ENCODE measurements around the gene MATN1.
"Not testable (repeated sequence)": the region's sequence is repeated elsewhere in the genome, so short reads cannot be mapped to it uniquely, and the experiment has no call there.

MATN1 gene

DNA sequence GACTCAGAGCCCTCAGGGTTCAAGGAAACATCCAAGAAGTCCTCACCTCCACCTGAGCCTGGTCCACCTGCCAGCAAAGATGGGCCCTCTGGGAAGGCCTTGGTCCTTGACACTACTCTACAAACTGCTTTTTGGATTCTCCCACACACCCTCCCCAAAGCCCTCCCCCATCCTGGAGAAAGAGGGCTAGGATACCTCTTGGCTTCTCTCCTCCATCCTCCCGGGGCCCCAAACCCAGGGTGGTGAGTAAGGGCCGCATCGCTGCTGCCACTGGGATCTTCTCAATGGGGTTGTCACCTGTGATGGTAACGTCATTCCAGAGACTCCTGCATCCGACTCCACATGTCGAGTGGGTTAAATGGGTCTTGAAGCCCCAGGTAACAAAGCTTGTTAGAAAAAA, 26.6 kb downstream of the MATN1 start:
- no peak for DNase-seq (ENCODE audit: low read depth)

DNA sequence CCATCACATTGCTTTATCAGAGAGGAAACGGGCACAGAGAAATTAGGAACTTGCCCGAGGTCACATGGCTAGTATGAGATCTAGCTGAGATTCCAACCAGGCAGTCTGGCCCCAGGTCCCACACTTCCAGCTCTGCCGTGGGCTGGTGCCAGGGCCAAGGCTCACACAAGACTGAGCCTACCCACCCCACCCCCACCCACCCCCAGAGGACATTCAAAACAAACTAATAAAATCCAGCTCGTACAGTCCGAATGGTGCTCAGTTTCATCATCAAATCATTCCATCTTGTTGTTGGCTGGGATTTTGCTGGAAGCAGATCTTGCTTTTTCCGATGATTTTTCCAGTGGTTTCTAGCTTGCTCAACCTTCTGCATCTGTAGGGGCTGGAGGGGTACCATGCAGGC, 27.9 kb downstream of the MATN1 start:
- no peak for DNase-seq (ENCODE audit: low read depth)

DNA sequence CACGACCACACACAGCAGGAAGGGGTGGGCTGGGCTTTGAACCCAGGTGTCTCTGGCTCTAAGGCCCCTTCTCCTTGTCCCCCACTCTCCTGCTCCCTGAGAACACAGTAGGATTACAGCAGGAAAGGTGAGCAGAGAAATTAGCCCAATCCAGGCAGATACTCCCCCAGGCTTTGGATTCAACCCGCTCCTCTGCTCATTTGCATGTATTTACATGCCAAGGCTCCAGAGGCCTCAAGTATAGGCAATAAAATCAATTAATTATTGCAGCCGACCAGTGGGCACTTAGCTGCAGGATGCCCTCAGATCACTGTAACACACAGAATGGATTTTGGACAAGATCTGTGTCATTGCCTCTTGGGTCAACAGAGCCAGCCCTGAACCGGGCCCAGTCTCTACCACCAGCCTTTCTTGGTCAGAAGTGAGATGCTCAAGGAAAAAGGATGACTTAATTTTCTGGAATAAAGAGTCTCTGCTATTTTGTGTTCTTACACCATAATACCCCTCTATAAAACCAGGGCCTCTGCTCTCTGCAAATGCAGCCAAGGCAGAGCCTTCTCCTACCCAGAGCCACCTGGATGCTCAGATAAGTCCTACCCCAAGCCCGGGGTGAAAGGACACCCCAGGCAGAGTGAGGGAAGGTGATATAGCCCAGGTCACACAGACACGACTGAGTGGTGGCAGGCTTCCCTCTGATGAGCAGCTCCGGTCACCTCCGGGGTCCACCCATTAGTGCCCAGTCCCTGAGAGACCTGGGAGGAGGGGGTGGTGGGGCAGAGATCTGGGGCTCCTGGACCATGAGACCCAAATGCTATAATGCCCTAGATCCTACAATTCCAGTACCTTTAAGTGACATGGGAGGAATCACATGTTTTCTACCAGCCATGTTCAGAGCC, 28.9 kb downstream of the MATN1 start:
- DNase-seq (ENCODE audit: low read depth) = no peak

DNA sequence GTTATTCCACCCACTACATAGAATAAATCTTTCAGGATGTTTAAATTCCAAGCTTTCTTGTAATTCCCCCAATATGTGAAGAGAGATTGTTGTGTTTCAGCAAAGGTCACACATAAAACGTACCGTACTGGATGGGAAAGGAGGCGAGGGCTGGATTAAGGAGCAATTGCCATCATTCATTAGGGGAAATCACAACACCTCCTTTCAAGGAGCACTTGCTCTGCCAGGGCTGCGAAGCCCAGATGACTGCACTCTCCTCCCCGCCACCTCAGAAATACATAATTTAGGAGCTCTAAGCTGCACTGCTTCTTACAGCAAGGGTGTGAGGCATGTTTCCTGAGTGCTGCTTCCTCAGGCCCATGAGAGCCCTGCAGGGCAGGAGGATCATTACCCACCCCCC, 29.6 kb downstream of the MATN1 start:
- DNase-seq (ENCODE audit: low read depth) = no peak

DNA sequence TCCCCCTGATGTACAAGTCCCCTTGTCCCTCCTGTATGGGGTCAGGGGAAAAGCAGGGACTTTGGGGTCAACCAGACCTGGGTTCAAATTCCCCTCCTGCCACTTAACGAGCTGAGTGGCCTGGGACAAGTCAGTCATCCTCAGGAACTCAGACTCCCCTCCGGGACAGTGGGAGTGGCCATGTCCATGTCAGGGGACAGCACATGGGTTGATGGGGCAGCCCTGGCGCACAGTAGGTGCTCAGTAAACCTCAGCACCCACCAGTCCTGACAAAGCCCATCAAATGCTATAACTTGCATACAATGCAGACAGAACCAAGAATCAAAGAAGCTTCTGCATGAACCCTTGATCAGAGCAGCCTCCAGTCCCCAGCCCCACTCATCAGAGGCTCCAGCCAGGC, 30.0 kb downstream of the MATN1 start:
- DNase-seq (ENCODE audit: low read depth) = no peak

DNA sequence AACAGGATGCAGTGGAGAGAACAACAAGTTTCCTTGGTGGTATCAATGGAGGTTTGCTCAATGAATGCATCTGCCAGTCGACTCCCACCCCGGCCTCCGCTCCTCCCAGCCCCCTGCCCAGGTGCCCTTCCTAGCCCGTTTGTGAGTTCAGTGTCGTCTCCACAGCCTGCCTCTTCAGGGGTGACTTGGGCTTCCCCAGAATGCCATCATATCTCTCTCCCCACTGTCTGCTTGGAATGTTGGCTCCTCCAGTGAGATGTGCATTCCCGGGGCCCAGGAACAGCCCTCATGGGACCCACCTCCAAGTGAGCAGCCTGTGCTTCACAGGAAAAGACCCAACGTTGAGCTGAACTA, 30.5 kb downstream of the MATN1 start:
- no peak for DNase-seq (ENCODE audit: low read depth)

DNA sequence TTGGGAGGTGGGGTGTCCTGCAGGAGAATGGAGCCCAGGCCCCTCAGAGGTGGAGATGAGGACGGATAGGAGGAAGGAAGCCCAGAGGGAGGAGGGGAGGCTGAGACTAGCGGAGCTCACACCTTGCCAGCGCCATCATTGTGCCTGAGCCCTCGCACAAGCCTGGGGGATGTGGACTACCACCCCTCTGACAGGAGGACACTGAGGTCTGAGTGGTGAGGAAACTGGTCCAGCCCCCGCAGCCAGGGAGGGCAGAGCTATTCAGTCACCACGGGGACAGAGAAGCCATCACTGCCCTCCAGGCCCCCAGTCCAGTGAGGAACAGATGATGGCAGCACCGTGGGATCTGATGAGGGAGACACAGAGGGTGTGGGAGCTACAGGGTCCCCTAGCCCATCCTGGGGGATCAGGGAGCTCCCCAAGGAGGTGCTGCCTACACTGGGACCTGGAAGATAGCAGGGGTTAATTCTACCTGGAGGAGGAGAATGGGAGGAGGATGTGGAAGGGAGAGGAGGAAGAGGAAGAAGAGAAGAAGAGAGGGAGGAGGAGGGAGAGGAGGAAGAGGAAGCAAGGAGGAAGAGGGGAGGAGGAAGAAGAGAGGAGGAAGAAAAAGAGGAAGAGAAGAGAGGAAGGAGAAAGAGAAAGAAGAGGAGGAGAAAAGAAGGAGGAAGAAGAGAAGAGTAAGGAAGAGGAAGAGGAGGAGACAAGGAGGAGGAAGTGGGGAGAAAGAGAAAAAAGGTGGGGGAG, 31.0 kb downstream of the MATN1 start:
- DNase-seq (ENCODE audit: low read depth) = no peak

DNA sequence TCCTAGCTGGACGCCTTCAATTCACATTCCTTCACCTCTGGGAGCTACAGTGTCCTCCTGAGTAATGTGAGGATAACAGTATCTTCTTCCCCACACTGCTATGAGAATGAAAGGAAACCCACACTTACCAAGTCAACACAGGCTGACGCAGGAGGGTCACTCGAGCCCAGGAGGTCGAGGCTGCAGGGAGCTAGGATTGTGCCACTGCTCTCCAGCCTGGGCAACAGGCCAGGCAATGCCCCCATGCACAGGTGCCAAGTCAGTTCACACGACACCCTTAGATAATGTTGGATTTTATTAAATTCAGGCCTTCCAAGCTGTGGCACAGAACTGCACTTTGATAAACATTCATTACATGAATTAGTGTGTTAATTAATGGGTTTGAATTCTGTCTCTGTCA, 31.9 kb downstream of the MATN1 start:
- DNase-seq (ENCODE audit: low read depth) = no peak

DNA sequence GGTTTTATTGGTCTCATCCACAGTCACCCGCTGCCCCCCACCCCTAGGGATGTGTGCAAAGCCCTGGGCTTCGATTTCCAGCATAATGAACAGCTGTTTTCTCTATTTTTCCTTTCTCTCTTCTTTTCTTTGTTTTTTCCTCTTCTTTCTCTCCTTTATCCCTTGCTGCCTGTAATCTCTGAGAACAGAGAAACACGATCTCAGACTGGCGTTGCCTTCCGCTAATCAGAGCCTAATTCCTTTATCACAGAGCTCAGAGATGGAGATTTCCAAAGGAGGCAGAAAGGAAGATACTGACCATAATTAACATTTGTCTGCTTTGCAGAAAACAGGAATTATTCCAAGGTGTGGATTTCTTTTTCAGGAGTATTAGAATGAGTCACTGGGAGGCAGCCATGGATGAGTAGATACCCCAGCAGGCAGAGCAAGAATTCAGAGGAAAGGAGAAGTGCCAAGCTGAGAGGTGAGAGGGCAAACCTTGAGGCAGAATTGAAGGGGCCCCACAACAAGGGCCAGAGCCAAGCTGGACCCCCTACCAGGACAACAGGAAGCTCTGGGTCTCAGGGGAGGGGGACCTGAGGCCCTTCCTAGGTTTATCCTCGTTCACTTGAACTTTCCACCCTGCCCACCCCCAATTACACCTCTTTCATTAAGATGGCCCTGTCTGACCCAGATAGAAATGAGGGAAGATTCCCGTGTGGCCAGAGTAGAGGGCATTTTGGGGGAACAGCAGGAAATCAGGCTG, 33.3 kb downstream of the MATN1 start:
- DNase-seq (ENCODE audit: low read depth) = no peak

DNA sequence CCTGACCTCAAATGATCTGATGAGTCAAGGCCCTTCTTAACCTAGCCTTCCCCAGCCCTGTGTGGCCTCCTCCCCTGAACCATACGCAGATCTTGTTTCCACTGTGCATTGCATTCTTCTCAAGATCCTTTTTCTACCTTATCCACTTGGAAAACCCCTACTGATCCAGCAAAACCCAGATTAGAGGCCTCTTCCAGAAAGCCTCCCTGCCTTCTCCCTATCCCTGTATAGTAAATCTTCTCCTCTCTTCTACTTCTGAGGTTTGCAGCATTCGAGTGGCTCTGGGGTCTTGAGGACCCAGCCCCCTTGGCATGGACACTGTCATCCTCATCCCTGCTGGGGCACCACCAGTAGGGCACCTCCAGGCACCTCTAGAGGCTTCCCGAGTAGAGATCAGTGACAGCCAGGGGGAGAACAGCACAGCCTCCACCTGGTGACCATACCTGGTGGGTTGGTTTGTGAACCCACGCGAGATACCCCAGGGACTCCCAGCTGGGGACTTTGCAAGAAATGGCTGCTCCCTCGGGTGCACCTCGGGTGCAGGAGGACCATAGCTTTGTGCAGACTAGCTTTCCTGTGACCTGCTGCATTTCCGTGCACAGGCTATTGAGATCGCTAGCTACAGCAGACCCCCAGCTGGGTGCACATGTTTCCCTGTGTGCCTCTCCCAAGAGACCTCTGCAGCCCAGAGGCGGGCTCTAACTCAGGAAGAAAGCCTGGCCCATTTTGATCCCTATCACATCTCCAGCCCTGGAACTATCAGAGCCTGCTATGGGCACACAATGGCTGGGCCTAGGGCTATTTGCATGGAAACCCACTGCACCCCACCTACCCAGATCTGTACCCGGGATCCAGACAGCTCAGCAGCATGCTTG, 34.2 kb downstream of the MATN1 start:
- no peak for DNase-seq (ENCODE audit: low read depth)

DNA sequence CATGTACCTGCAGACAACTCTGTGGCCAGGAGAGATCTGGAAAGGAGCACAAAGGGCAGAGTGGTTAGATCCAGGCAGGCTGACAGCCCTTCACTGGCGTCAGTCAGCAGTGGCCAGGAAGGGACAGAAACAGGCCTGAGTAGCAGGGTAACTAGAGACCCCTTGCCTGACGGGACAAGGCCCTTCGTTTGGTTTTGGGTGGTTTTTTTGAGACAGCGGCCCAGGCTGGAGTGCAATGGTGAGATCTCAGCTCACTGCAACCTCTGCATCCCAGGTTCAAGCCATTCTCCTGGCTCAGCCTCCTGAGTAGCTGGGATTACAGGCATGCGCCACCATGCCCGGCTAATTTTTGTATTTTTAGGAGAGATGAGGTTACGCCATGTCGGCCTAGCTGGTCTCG, 34.9 kb downstream of the MATN1 start:
- DNase-seq (ENCODE audit: low read depth) = not testable (repeated sequence)

DNA sequence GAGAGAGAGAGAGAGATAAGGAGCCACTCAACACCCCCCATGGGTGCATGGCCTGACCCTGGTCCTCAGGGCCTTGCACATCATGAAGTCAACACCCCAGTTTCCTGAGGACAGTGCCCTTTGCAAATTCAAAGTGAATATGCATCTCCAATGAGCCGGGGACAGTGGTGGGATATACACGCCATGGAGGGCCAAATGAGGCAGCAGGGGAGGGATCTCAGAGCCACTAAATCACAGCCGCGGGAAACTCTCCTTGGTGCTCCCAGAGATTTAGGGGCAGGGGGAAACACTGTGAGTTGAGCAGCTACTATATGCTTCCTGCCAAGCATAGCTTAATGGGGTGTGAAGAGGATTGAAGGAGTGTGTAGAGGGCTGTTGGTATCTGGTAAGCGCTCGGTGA, 35.5 kb downstream of the MATN1 start:
- DNase-seq (ENCODE audit: low read depth) = no peak

DNA sequence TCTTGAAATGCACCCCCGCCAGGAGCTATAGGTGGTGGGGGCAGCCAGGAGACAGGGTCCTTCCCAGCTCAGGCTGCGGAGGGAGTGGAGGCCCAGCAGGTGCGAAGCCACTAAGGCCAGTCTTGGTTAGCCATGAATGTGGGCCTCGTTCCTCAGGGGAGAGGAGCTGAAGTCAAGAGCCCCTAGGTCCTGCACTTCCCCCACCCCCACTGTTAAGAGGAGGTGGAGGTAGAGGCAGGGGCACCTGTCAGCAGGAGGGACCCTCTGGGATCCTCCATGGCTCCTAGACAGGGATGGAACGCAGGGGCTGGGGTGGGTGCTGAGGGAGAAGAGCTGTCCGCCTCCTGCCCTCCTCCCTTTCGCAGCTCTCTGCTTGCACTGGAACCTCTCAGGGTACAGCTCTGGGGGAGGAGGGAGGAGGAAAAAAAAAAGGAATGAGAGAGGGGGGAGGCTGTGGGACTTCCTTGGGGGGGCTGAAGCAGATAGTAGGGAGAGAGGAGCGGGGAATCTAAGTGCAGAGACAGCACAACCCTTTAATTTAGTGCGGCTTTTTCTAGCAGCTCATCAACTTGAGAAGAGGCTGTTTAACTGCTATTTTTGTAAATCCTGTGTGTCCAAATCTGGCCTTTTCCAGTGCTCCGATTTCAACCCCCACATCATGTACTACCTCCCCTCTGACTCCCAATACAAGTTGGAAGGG, 37.0 kb downstream of the MATN1 start:
- DNase-seq (ENCODE audit: low read depth) = no peak

DNA sequence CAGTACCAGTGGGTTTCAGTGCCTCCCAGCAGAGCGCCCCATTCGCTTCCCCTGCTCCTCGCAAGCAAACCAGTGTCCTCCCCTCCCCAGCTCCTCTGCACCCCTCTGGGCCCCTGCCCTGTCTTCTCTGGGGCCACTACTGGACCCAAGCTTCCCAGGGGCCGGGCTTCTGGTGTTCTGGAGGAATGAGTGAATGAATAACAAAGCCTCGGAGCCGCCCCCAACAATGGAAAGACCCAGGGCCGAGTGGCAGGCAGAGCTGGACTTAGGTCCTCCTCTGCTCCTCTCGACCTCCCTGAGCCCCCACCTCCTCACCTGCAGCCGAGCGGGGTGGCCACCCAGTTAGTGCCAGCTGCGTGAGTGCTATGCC, 37.6 kb downstream of the MATN1 start:
- no peak for DNase-seq (ENCODE audit: low read depth)

DNA sequence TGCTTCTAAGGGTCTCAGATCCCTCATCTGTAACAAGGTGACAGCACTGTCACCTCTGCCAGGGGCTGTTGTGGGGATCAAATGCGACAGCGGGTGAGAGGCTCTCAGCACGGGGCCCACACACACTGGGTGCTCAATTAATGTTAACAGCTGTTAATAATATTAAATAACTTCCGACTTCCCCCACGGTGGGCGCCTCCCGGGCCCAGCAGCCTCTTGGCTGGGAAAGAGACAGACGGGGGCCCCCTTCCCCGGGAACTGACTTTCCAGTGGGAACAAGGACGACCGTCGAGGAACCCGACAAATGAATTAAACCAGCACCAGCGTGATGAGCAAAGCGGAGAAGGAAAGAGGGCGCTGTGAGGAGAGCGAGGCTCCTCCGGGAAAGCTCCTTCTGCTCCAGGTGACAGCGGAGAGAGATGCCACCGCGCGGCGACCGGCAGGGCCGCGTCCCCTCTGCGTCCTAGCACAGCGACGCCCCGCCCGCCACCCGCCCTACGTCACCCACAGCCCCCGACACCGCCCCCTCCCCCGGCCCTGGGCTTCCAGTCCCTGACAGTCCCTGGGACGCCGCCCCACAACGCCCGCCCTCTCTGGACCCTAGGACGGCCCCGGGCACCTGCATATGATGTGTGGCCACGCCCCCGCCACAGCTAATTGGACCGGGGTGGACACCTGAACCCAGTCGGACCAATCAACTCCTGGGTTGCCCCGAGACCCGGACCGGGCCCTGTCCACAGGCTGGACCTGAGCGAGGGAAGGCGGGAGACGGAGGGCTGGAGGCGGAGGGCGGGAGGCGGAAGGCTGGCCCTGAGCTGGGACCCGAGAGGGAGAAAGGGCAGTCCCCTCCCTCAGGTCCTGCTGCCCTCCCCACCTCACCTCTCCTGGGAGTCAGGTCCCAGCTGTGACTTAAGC, 38.2 kb downstream of the MATN1 start:
- DNase-seq (ENCODE audit: low read depth) = peak; percentile 6

DNA sequence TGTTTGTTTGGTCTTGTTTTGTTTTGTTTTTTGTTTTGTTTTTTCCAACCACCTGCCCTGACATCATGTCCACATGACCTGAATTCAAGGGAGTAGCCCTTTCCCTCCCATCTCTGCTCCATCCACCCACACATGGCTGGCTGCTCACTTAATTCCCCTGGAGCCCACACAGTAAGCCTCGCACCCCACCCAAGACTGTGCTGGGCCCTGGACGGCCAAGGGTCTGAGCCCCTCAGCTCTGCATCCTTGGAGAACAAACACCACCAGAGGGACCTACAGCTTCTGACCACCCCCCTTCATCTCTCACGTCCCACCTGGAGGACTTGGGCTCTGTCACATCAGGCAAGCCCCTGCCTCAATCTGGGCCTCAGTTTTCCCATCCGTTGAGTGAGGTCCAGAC, 39.1 kb downstream of the MATN1 start:
- no peak for DNase-seq (ENCODE audit: low read depth)

DNA sequence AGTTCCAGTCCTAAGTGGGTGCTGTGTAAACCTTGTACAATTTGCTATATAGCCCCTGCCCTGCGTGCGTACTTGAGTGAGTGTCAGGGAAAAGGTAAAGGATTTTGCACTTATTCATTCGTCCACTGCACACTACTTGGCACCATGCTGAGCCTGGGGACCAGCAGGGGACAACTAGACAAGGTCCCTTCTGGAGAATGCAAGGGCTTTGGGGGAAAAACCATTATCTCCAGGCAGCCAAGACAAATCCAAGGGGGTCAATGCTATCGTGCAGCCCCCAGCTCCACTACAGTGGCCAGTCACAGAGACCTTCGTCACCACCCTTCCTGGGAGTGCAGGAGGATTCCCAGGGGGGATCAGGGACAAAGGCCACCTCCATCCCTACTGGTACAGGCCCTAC, 39.7 kb downstream of the MATN1 start:
- DNase-seq (ENCODE audit: low read depth) = no peak

DNA sequence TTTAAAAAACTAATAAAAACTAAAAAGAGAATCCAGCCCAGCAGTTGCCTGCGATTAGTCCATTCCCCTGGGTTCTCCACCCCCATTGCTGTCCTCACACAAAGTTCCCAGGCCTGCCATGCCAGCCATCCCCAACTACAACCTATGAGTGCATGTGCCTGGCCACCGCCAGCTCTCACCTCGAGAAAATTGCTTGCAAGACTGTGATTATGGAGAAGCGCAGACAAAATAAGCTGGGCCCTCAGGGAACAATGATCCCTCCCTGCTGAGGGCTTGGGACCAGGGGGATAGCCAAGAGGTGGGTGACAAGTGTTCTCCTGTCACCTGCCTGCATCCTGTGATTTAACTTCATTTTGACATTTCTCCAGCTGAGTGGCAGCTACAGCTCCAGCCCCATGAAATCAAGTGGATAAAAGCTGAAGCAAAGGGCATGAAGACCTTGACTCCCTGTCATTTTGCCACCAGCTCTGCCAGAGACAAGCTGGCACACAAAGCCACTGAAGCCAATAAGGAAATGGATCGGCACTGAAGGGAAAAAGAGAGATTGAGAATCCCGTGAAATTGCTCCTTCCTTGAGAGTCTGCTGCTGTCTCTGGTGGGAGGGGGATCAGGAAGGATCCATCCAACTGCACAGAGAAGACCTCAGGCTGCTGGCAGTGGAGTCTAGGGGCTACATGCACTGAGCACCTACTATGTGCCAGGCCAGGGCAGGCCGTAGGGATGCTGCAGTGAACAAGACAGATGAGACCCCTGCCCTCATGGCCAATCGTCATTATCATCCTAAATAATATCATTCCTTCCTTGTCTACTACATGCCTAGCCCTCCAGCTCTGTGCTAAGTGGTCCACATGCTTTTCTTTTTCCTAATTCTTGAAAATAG, 40.7 kb downstream of the MATN1 start:
- DNase-seq (ENCODE audit: low read depth) = no peak

DNA sequence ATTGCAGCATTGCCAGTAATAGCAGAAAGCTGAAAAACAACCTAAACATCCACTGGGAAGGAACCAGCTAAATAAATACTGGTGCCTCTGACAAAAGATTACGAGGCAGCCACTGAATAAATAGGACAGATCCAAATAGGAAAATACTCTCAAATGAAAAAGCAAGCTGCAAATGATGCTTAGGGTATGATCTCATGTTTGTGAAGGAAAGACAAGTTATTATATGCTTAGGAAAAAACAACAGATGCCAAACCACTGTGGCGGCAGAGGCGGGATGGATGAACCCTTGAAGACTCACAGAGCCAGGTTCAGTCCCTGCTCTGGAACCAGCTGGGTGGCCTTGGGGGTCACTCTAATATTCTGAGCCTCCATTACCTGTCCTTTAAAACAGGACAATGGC, 41.6 kb downstream of the MATN1 start:
- no peak for DNase-seq (ENCODE audit: low read depth)
